ENCODE measurements around the gene MILR1.
"Not testable (repeated sequence)": the region's sequence is repeated elsewhere in the genome, so short reads cannot be mapped to it uniquely, and the experiment has no call there.

Gene MILR1

GRCh38 chr17:64448665-64449512, at the start of gene MILR1:
Gene MILR1, plus strand, starts transcription at chr17:64449115. Its CDS starts 54 bp downstream, at chr17:64449169.
- DNase-seq (ENCODE audit: low spot score) = peak; percentile 89

GRCh38 chr17:64399767-64400156, 49.2 kb upstream of the MILR1 start:
- DNase-seq (ENCODE audit: low spot score) = no peak

GRCh38 chr17:64400642-64401041, 48.3 kb upstream of the MILR1 start:
- DNase-seq (ENCODE audit: low spot score) = no peak

DNA sequence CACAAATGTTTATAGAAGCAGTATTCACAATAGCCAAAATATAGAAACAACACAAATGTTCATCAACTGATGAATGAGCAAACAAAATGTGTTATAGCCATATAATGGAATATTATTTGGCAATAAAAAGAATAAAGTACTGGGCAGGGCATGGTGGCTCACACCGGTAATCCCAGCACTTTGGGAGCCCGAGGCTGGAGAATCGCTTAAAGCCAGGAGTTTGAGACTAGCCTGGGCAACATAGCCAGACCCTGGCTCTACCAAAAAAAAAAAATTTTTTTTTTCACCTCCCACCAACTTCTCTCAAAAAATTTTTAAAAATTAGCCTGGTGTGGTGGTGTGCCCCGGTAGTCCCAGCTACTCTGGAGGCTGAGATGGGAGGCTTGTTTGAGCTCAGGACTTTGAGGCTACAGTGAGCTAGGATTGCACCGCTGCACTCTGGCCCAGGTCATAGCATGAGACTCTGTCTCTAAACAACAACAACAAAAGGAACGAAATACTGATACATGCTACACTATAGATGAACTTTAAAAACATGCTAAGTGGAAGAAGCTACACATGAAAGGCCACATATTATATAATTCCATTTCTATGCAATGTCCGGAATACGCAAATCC, 47.6 kb upstream of the MILR1 start:
- no peak for DNase-seq (ENCODE audit: low spot score)

- no peak for DNase-seq (ENCODE audit: low spot score)
Measured at GRCh38 chr17:64401941-64402340, 47.0 kb upstream of the MILR1 start.

- no peak for DNase-seq (ENCODE audit: low spot score)
Measured at GRCh38 chr17:64402469-64402868, 46.4 kb upstream of the MILR1 start.

GRCh38 chr17:64403881-64404460, 44.9 kb upstream of the MILR1 start:
- no peak for DNase-seq (ENCODE audit: low spot score)

DNA sequence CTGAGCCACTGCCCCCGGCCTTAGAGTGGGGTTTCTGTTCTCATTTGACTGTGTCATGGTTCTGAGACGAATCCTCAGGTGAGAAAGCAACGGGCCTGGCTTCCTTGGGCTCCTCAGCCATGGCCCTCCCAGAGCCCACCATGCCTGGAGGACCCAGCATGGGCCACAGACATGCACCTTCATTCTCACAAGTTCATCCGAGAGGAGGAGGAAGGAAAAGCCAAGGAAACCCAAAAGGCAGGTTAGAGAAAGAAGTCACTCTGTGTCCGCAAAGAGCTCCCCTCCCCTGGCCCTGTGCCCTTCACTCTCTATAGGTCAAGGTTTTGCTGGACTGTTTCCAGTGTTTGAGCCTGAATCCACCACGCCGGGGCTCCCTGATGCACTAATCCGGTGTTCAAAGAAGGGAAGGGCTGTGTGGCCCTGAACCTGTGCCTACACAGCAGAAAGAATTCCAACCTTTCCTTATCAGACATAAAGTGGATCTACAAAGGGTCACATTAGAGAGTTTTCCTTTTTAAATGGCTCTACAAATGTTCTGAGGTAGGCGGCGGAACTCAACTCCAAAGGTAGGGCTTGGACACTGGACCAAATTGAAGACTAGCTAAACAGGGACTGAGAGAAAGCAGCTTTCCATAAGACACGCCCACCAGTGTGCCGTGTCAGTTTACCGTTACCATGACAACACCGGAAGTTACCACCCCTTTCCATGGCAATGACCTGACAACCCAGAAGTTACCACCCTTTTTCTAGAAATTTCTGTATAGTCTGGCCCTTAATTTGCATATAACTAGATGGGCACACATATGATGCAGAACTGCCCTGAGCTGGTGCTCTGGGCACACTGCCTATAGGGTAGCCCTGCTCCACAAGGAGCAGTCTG, 42.4 kb upstream of the MILR1 start:
- DNase-seq (ENCODE audit: low spot score) = peak; percentile 54

DNA sequence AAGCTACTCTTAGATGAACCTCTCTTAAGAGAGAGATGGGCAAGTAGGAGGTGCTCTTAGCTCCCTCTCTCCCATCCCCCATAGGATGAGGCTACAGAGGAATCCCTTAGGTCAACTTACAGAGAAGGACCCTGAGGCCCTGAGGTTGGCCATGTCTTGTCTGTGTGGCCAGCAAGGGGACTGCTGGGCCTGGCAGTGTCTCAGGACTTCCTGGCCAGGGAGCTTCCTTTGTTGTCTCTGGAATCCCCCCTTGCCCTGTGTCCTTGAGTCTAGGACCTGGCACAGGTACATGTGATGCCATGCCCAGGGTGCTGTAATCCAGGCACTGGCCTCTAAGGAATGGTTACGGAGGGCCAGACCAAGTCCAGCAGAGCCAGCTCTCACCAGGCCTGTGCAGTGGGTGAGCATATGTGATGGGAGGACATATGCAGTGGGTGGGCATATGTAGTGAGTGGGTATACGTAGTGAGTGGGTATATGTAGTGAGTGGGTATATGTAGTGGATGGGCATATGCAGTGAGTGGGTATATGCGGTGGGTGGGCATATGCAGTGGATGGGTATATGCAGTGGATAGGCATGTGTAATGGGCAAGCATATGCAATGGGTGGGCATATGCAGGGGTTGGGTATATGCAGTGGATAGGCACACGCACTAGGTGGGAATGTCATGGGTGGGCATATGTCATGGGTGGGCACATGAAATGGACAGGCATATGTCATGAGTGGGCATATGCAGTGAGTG, 38.0 kb upstream of the MILR1 start:
- no peak for DNase-seq (ENCODE audit: low spot score)

DNA sequence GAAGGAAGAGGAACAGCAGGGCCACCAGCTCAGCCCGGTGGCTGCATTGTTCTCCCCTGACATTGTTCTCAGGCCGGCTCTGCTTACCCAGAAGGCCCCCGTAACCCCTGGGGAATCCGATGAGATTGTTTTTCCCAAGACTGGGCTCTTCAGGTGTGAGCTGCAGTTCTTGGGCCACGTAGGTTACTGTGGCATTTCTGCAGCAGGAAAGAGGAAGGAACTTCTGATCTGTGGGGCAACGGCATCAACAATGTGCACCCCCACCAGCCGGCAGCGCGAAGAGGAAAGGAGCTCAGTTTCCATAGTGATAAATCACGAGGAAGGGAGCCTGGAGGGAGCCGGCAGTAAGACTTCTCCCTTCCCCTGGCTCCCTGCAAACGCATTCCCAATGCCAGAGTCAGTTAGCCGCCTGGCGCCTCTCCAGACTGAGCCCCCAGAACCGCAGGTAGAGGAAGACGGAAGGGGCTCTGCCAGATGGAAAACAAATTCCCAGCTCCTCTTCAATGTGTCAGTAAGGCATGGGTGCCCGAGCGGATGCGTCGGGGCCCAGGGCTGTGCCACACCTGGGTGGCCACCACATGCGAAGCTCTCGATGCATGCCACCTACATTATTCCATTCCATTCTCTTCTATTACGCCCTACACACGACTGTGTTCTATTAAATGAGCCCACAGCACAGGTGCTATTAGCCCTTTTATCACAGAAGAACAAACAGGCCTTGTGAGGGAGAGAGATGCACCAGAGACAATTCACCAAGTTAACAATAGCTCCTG, 36.7 kb upstream of the MILR1 start:
- no peak for DNase-seq (ENCODE audit: low spot score)

DNA sequence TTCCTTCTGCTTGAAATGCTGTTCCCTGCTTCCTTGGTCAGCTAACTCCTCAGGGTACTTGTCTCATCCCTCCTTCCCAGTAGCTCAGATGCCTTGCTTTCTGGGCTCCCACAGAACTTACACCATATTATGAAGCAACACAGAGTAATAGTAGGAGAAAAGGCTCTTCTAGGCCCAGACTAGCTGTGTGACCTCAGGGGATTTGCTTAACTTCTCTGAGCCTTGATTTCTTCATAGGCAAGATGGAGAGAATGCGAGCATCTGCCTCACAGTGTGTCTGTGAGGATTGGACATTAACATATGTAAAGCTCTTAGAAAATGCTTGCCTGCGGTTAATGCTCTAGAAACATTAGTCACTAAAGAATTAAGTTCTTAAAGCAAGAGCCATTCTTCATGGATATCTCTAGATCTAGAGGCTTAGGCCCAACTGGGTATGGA, 36.0 kb upstream of the MILR1 start:
- no peak for DNase-seq (ENCODE audit: low spot score)

DNA sequence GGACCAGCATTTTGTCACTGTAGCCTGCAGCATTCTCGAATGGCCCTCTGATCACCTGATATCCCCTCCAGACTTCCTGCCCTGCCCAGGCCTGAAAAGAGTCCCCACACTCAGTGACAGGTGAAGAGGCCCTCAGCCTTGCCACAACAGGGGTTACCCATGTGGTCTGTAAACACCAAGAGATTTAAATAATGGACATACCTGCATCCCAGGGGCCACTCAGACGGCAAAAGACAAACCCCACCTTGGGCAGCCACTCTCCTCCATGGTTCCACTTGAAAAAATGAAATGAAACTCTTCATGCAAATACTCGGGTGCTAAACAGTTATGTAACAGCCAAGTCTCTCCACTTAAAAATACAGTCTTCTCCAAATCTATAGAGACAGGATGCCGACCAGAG, 35.4 kb upstream of the MILR1 start:
- DNase-seq (ENCODE audit: low spot score) = peak; percentile 61

- DNase-seq (ENCODE audit: low spot score) = peak; percentile 82
Measured at GRCh38 chr17:64418506-64419339, 30.2 kb upstream of the MILR1 start.

- peak; percentile 88 for DNase-seq (ENCODE audit: low spot score)
Measured at GRCh38 chr17:64420143-64420670, 28.7 kb upstream of the MILR1 start.

- not testable (repeated sequence) for DNase-seq (ENCODE audit: low spot score)
Measured at GRCh38 chr17:64422121-64422520, 26.8 kb upstream of the MILR1 start.

DNA sequence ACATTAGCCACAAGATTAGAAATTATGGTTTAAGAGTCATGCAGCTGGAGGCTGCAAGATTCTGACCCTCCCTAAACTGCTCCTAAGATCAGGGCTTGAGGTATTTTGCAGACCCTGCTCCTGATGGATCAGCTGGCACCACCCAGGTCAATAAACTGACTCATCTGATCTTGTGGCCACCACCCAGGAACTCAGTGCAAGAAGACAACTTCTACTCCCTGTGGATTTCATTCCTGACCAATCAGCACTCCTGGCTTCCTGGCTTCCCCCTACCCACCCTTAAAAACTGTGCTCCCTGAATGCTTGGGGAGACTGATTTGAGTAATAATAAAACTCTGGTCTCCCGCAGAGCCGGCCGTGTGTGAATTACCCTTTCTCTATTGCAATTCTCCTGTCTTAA, 25.0 kb upstream of the MILR1 start:
- DNase-seq (ENCODE audit: low spot score) = no peak

- no peak for DNase-seq (ENCODE audit: low spot score)
Measured at GRCh38 chr17:64424324-64424849, 24.5 kb upstream of the MILR1 start.

GRCh38 chr17:64425191-64425590, 23.7 kb upstream of the MILR1 start:
- no peak for DNase-seq (ENCODE audit: low spot score)

GRCh38 chr17:64426596-64426995, 22.3 kb upstream of the MILR1 start:
- DNase-seq (ENCODE audit: low spot score) = no peak

All from NAMALWA (cell line).